GM19043 (cell line): ENCODE data around the gene COL4A2.
"Not testable (repeated sequence)": the region's sequence is repeated elsewhere in the genome, so short reads cannot be mapped to it uniquely, and the experiment has no call there.

ENCODE experiments used
- ATAC-seq: cut with Tn5 transposase; IDR thresholded peaks from one replicate; pipeline ENCODE4 v1.9.1; 2021; ENCODE audit warnings: low read depth; ENCODE audit not compliant: unreplicated experiment

COL4A2 gene

GRCh38 chr13:110521296-110521680 is 214.2 kb downstream of the COL4A2 start:
- ATAC-seq: no peak

DNA sequence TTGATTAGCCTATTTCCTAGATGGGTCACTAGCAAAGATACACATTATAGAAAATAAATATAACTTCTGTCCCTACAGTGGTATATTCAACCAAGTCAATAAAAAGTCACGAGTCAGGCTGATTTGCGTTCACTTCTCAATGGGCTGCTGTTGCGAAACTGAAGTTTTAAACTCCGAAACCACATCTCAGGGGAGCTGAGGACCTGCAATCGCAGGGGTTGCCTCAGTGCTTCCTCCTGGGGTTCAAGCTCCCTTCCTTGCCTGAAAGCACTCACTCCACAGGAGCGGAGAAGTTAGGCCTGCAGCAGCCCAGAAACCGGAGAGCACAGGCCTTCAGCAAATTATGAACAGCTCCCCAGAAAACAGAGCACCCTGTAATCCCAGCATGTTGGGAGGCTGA is 214.9 kb downstream of the COL4A2 start:
- no peak for ATAC-seq

GRCh38 chr13:110522721-110523120 is 215.6 kb downstream of the COL4A2 start:
- ATAC-seq: no peak

DNA sequence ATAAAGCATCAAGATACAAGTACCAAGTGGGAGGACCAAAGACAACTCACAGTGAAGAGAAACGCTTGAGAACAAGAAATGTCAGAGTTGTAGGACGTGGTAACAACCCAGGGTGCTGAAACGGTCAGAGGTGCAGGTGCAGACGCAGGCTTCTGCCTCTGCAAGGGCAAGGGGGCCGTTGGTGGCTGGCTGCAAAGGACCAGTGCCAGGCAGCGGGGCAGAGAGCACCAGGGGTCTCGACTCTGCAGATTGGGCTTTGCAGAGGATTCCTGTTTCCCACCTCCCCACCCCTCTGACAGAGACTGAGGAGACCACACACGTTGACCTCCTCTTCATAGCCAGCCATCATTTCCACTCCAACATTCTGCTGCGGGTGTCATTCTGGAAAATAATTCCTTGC is 216.1 kb downstream of the COL4A2 start:
- ATAC-seq: no peak

GRCh38 chr13:110523838-110524540 is 216.9 kb downstream of the COL4A2 start:
- no peak for ATAC-seq

- no peak for ATAC-seq
Measured at GRCh38 chr13:110524541-110525257, 217.6 kb downstream of the COL4A2 start.

DNA sequence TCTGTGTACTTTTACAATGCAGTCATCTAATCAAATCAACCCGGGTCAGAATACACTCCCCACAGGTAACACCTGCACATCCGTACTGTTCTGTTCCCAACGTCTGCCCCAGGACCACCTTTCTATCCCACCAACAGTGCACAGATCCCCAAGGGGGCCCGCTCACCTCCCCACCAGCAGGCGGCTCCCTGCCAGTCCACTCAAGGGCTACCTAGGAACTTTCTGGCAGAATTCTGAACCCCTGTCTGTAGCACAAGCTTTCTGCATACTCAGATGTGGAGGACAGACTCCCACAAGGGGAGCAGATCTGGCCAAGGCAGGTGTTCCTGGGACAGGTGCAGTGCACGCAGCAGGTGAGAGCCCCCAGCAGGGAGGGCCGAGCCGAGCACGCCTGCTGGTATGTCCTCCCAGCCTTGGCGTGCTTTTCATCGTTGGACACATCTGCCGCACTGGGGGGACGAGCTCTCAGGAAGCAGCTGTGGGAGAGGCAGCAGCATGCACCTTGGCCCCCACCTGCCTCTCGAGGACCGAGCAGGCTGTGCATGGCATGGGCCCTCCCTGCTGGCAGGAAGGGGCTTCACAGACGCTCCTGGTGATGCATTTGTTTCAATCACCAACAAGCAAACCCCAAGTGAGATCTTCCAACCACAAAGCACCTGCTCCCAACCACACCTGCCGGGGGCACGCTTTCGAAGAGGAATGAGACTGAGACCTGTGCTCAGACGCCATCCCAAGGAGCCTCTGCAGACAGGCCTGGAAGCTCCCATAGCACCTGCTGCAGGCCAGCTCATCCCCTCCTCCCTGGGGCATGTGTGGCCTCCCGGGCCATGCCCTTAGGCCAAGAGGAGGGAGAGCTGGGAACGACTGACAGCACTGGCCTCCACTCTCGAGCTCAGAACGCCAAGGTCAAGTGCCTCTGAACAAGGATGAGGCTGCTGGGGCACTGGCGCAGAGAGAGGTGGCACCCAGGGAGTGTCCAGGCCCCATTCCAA is 218.5 kb downstream of the COL4A2 start:
- peak; percentile 87 for ATAC-seq

- no peak for ATAC-seq
Measured at GRCh38 chr13:110528371-110528770, 221.3 kb downstream of the COL4A2 start.

GRCh38 chr13:110528911-110529310 is 221.8 kb downstream of the COL4A2 start:
- no peak for ATAC-seq

DNA sequence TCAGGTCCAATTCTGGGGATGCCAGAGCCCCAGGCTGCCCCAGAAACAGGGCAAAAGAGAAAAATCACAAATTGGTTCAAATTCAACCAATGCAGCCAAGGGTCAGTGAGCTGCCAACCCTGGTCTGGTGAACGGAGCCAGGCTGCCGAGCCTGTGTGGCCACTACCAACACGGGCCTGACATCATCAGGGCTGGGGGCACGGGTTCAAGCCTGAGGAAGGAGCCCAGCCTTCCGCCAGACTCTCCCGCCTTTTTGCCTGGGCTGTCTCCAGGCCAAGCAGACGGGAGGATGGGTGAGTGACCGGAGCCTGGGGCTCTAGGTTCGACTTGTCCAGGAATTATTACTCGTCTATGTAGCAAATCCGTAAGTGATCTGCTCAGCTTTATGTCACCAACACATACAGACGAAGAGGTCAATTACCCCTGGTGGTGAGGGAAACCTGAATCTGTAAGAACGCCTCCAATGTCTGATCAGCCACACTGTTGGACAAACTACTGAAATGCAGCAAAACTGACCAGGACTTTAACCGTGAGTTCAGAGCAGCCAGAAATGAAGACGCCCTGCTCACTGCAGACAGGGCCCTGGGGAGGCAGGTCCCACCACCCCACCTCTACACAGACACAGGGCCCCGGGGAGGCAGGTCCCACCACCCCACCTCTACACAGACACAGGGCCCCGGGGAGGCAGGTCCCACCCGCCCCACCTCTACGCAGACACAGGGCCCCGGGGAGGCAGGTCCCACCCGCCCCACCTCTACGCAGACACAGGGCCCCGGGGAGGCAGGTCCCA is 222.6 kb downstream of the COL4A2 start:
- no peak for ATAC-seq

- ATAC-seq: no peak
Measured at GRCh38 chr13:110531100-110531499, 224.0 kb downstream of the COL4A2 start.

- no peak for ATAC-seq
Measured at GRCh38 chr13:110531671-110532083, 224.6 kb downstream of the COL4A2 start.

GRCh38 chr13:110532258-110532657 is 225.2 kb downstream of the COL4A2 start:
- not testable (repeated sequence) for ATAC-seq

- ATAC-seq: no peak
Measured at GRCh38 chr13:110533771-110534670, 226.9 kb downstream of the COL4A2 start.

DNA sequence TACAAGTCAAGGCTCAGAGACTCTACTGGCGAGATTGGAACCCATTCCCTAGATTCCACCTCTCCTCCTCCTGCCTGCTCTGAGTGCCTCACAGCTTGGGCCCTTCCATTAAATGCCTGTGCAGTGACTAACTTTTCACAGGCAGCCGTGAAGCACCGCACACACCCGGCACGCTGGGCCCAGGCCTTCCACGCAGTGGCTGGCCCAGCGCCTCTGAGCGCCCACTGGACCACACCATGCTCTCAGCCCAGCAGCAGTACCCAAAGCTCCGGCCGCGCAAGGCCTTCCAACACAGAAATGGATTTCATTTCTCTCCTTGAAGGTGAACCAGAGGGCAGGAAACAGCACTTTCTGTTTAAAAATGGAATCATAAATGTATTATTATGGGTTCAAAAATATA is 228.4 kb downstream of the COL4A2 start:
- ATAC-seq: no peak

- no peak for ATAC-seq
Measured at GRCh38 chr13:110536006-110536693, 229.1 kb downstream of the COL4A2 start.

DNA sequence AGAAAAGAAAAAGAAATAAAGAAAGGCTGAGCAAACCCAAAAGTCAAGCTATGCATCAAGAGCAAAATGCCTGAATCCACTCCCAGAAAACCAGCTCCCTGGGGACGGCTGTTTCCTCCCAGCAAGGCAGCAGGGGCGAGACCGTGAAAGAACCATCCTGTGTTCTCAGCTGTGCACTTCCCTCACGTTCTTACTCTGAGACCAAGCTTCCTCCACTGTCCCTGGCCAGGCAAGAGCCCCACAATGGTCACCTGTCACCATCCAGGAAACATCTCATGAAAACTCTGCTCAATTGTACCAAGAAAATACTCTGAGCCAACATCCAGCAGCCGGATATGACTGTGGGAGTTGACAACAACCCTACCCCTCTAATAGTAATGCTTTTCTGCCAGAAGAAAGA is 231.5 kb downstream of the COL4A2 start:
- ATAC-seq: peak; percentile 61

- ATAC-seq: no peak
Measured at GRCh38 chr13:110539894-110540293, 232.8 kb downstream of the COL4A2 start.
